H1 (cell line): ENCODE measurements around the gene ARHGAP6. TPM values are rescaled to one million over a fixed set of nuclear protein-coding genes. Genes with fewer than 3 reads are reported as not detected.

ENCODE experiments used
- CTCF ChIA-PET: fragments of 300-600 bp; sonication (Branson Sonifier 250); formaldehyde crosslinking; loops from one replicate; lab custom pipeline; 2021; ENCODE audit not compliant: partially characterized antibody; lab: Charles Lee
- POLR2A ChIA-PET: fragments of 300-600 bp; sonication (Branson Sonifier 250); formaldehyde crosslinking; loops from one replicate; lab custom pipeline; 2021; ENCODE audit warnings: inconsistent platforms; ENCODE audit not compliant: partially characterized antibody; lab: Charles Lee
- DNase-seq, 2 experiments: peaks; one replicate each; pipeline versions ENCODE4 v3.0.0 to v3.0.0-alpha.2; 2010 to 2022; ENCODE audit warnings: low spot score in 2 of 2, low read depth in 1 of 2, mixed read lengths in 1 of 2
- FAIRE-seq: peaks from 2 replicates; lab custom pipeline; 2011; peaks lifted over from hg19 to GRCh38; lab: Jason Lieb, UNC
- H2AFZ ChIP-seq: 2 replicates; pipeline ENCODE4 v1.8.1; 2012; ENCODE audit warnings: low read length, inconsistent platforms
- H2AK5ac ChIP-seq: 2 replicates; pipeline ENCODE4 v1.6.1; 2013; ENCODE audit warnings: low read depth, low read length
- H2BK120ac ChIP-seq: replicated peaks from 2 replicates; pipeline ENCODE3; 2013; ENCODE audit warnings: low read depth, low read length, inconsistent platforms
- H2BK12ac ChIP-seq: 2 replicates; pipeline ENCODE4 v1.6.1; 2013; ENCODE audit warnings: low read depth, low read length
- H2BK15ac ChIP-seq: 2 replicates; pipeline ENCODE4 v1.6.1; 2013; ENCODE audit warnings: low read length
- H2BK20ac ChIP-seq: 2 replicates; pipeline ENCODE4 v1.6.1; 2013; ENCODE audit warnings: low read length
- H2BK5ac ChIP-seq: 2 replicates; pipeline ENCODE4 v1.6.1; 2013; ENCODE audit warnings: low read depth, low read length
- H3K14ac ChIP-seq: 2 replicates; pipeline ENCODE4 v1.6.1; 2013; ENCODE audit warnings: inconsistent platforms; ENCODE audit not compliant: insufficient read length
- H3K18ac ChIP-seq: 2 replicates; pipeline ENCODE4 v1.6.1; 2013; ENCODE audit warnings: low read length; ENCODE audit errors: extremely low read depth
- H3K23ac ChIP-seq: 2 replicates; pipeline ENCODE4 v1.6.1; 2013; ENCODE audit warnings: inconsistent platforms; ENCODE audit not compliant: insufficient read length
- H3K23me2 ChIP-seq: 2 replicates; pipeline ENCODE4 v1.6.1; 2013; ENCODE audit warnings: low read depth, low read length
- H3K27ac ChIP-seq: 2 replicates; pipeline ENCODE4 v1.6.1; 2011; ENCODE audit warnings: low read depth, low read length, inconsistent platforms
- H3K27me3 ChIP-seq, 4 experiments: replicated peaks in 1 of 4; 1 replicate in 1 of 4; 2 replicates in 3 of 4; pipeline versions ENCODE4 v1.6.1 to v1.8.1; 2011 to 2013; ENCODE audit warnings: low read length in 3 of 4, mild to moderate bottlenecking in 3 of 4, inconsistent platforms in 2 of 4, mixed read lengths in 2 of 4, moderate library complexity in 1 of 4; ENCODE audit not compliant: control insufficient read depth in 3 of 4, insufficient read depth in 3 of 4; ENCODE audit errors: extremely low read depth in 1 of 4
- H3K36me3 ChIP-seq, 4 experiments: 2 replicates each; pipeline versions ENCODE4 v1.6.1 to v1.8.1; 2011 to 2013; ENCODE audit warnings: mild to moderate bottlenecking in 4 of 4, low read length in 3 of 4, moderate library complexity in 2 of 4, control low read depth in 1 of 4, inconsistent platforms in 1 of 4; ENCODE audit not compliant: insufficient read depth in 4 of 4, control insufficient read depth in 2 of 4
- H3K4ac ChIP-seq: replicated peaks from 2 replicates; pipeline ENCODE3; 2013; ENCODE audit warnings: low read length, low read depth, mixed read lengths, inconsistent platforms; ENCODE audit not compliant: insufficient read length
- H3K4me1 ChIP-seq, 4 experiments: replicated peaks in 1 of 4; 1 replicate in 1 of 4; 2 replicates in 3 of 4; pipeline versions ENCODE4 v1.6.1 to v1.8.1; 2011 to 2013; ENCODE audit warnings: low read length in 3 of 4, inconsistent platforms in 2 of 4, mixed read lengths in 1 of 4; ENCODE audit not compliant: insufficient read depth in 4 of 4, control insufficient read depth in 3 of 4
- H3K4me2 ChIP-seq, 2 experiments: 2 replicates each; pipeline versions ENCODE4 v1.6.1 to v1.8.1; 2011 to 2013; ENCODE audit warnings: low read depth in 2 of 2, low read length in 2 of 2, control low read depth in 1 of 2, inconsistent platforms in 1 of 2, mild to moderate bottlenecking in 1 of 2; ENCODE audit not compliant: insufficient read depth in 1 of 2
- H3K4me3 ChIP-seq, 4 experiments: fragments of 200-600, 300-600 bp in 1 of 4; sonication (generic), shearing (Covaris generic), sonication (Bioruptor Twin) in 1 of 4; 2 replicates each; pipeline versions ENCODE4 v1.5.1 to v1.8.1; 2011 to 2016; ENCODE audit warnings: low read length in 4 of 4, low read depth in 3 of 4, control low read depth in 2 of 4, inconsistent platforms in 2 of 4, mild to moderate bottlenecking in 2 of 4, mixed read lengths in 1 of 4, moderate library complexity in 1 of 4; ENCODE audit not compliant: insufficient read depth in 2 of 4; ENCODE audit errors: extremely low read depth in 1 of 4
- H3K56ac ChIP-seq: replicated peaks from 2 replicates; pipeline ENCODE3; 2013; ENCODE audit warnings: low read depth, mild to moderate bottlenecking, mixed read lengths, low read length, inconsistent platforms; ENCODE audit not compliant: insufficient read length
- H3K79me1 ChIP-seq: 2 replicates; pipeline ENCODE4 v1.6.1; 2013; ENCODE audit warnings: low read depth, low read length, control low read depth
- H3K79me2 ChIP-seq, 2 experiments: 2 replicates each; pipeline versions ENCODE4 v1.6.1 to v1.8.1; 2012 to 2013; ENCODE audit warnings: low read length in 2 of 2, mild to moderate bottlenecking in 2 of 2, inconsistent platforms in 1 of 2; ENCODE audit not compliant: insufficient read depth in 2 of 2, control insufficient read depth in 1 of 2
- H3K9ac ChIP-seq, 4 experiments: replicated peaks in 1 of 4; 1 replicate in 1 of 4; 2 replicates in 3 of 4; pipeline versions ENCODE4 v1.6.1 to v1.8.1; 2011 to 2013; ENCODE audit warnings: low read depth in 3 of 4, low read length in 3 of 4, control low read depth in 2 of 4, mild to moderate bottlenecking in 2 of 4, moderate library complexity in 2 of 4, inconsistent platforms in 1 of 4; ENCODE audit errors: extremely low read depth in 1 of 4
- H3K9me3 ChIP-seq, 2 experiments: 2 replicates each; pipeline versions ENCODE4 v1.6.1 to v1.8.1; 2012 to 2013; ENCODE audit warnings: mild to moderate bottlenecking in 2 of 2, moderate library complexity in 2 of 2, control low read depth in 1 of 2, inconsistent platforms in 1 of 2, low read depth in 1 of 2, low read length in 1 of 2, mixed read lengths in 1 of 2; ENCODE audit not compliant: insufficient read depth in 2 of 2
- H4K20me1 ChIP-seq, 2 experiments: replicated peaks in 1 of 2; 2 replicates each; pipeline versions ENCODE3 to v1.8.1; 2011 to 2013; ENCODE audit warnings: inconsistent platforms in 2 of 2, low read length in 2 of 2, mild to moderate bottlenecking in 1 of 2; ENCODE audit not compliant: insufficient read depth in 2 of 2, control insufficient read depth in 1 of 2
- H4K5ac ChIP-seq: 2 replicates; pipeline ENCODE4 v1.6.1; 2013; ENCODE audit warnings: low read length, low read depth, mixed read lengths, inconsistent platforms; ENCODE audit not compliant: insufficient read length
- H4K8ac ChIP-seq: 2 replicates; pipeline ENCODE4 v1.8.0; 2013; ENCODE audit warnings: mild to moderate bottlenecking, moderate library complexity, low read length, inconsistent platforms; ENCODE audit not compliant: insufficient read depth; ENCODE audit errors: extremely low read depth
- H4K91ac ChIP-seq: replicated peaks from 2 replicates; pipeline ENCODE3; 2013; ENCODE audit warnings: low read length, mixed read lengths, inconsistent platforms; ENCODE audit not compliant: insufficient read length
- ASH2L ChIP-seq: fragments of 200-600, 300-600 bp; sonication (generic); IDR thresholded peaks from one replicate; pipeline ENCODE4 v1.7.1; 2017; ENCODE audit warnings: low read length
- BCL11A ChIP-seq, 2 experiments: IDR thresholded peaks; one replicate each; pipeline ENCODE4 v1.6.1; 2011; ENCODE audit warnings: low read depth in 2 of 2, low read length in 2 of 2, mild to moderate bottlenecking in 2 of 2
- CBX5 ChIP-seq: fragments of 300-800, 300-1000 bp; sonication (generic); IDR thresholded peaks from 2 replicates; pipeline ENCODE4 v1.7.1; 2016; ENCODE audit warnings: antibody characterized with exemption, low read length, low read depth
- CEBPB ChIP-seq: IDR thresholded peaks from 2 replicates; pipeline ENCODE4 v1.6.1; 2012; ENCODE audit warnings: low read depth, low read length
- GABPA ChIP-seq: IDR thresholded peaks from 2 replicates; pipeline ENCODE4 v1.6.1; 2011; ENCODE audit warnings: mild to moderate bottlenecking, low read length, moderate library complexity, borderline replicate concordance; ENCODE audit not compliant: insufficient read depth
- GTF2F1 ChIP-seq: IDR thresholded peaks from 2 replicates; pipeline ENCODE4 v1.6.1; 2012; ENCODE audit warnings: low read depth, low read length, improper control_type of control experiment, borderline replicate concordance
- HDAC6 ChIP-seq: IDR thresholded peaks from one replicate; pipeline ENCODE4 v1.7.1; 2012; ENCODE audit warnings: low read depth, mild to moderate bottlenecking, inconsistent platforms, low read length, moderate library complexity
- RNF2 ChIP-seq: fragments of 200-900, 300-1000 bp; sonication (generic); IDR thresholded peaks from 2 replicates; pipeline ENCODE4 v1.7.1; 2016; ENCODE audit warnings: borderline replicate concordance, low read depth, mild to moderate bottlenecking, antibody characterized with exemption, low read length; ENCODE audit not compliant: poor library complexity, severe bottlenecking; ENCODE audit errors: missing control alignments
- SIRT6 ChIP-seq: IDR thresholded peaks from one replicate; pipeline ENCODE4 v1.7.1; 2012; ENCODE audit warnings: low read length, inconsistent platforms
- SUZ12 ChIP-seq: fragments of 200-600 bp; sonication (generic); IDR thresholded peaks from 2 replicates; pipeline ENCODE4 v1.6.1; 2012; ENCODE audit warnings: mild to moderate bottlenecking, inconsistent platforms, low read length, moderate library complexity, mixed read lengths
- polyA plus RNA-seq, 7 experiments: library from polyadenylated mRNA; depleted of rRNA in 3 of 7; stranded (reverse) in 5 of 7; unstranded in 2 of 7; fragments of >200 nt in 5 of 7; fragments of 200-250 nt in 2 of 7; gene quantifications; 1 replicate in 5 of 7; 2 replicates in 1 of 7; 4 replicates in 1 of 7; pipeline versions ENCODE4 v1.2.1 to v1.2.3, GENCODE V29; 2011 to 2013; ENCODE audit warnings: missing spikeins in 2 of 7, mixed read lengths in 2 of 7
- total RNA-seq: library from RNA; stranded (reverse); fragmentation: NEBNext Ultra II Directional; extraction: Animal tissue kit (Norgen Biotek cat#: 25700); gene quantifications from 2 replicates; pipeline ENCODE4 v1.2.1, GENCODE V29; 2021

Gene ARHGAP6
- total and polyA plus RNA-seq, 2 of the 8 experiments (the other 6 are each of a cell fraction or from before 2014, with no cell fraction given) = 0.35 to 0.82 TPM

DNA sequence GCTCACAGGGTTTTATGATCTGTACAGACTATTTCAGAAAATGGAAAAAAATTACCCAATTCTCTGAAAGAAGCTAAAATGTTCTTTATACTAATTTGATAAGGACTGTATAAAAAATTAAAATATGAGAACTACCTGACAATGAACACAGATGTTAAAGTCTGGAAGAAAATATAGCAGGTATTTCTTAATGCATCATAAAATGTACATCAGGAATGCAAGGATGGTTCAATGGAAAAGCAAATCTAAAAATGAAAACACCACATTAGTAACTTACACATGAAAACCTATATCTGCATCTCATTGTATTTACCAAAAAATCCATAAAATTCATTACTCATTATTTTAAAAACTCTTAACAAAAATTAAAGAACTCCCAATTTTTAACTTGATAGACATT lies 39.4 kb downstream of the ARHGAP6 start:
- no peak overlapping the region for H3K56ac ChIP-seq
- no peaks in the 10 kb centered on the region for H3K79me1 ChIP-seq
- H2BK15ac ChIP-seq = no peak overlapping the region
- no peak overlapping the region for H3K23ac ChIP-seq
- H3K4me3 ChIP-seq = no peak overlapping the region
- no peak overlapping the region for H4K91ac ChIP-seq
- no peak overlapping the region for H3K9ac ChIP-seq
- no peak overlapping the region for H3K4me2 ChIP-seq
- H2AK5ac ChIP-seq = no peak overlapping the region
- no peak overlapping the region for H2BK120ac ChIP-seq
- DNase-seq = no peak
- H3K27ac ChIP-seq = no peak overlapping the region
- no peak for FAIRE-seq
- H3K18ac ChIP-seq = no peak overlapping the region
- no peaks in the 10 kb centered on the region for H4K20me1 ChIP-seq
- H2BK12ac ChIP-seq = no peak overlapping the region
- POLR2A ChIA-PET = no interaction called here
- no peak overlapping the region for H2AFZ ChIP-seq
- CTCF ChIA-PET = no interaction called here
- no peaks in the 10 kb centered on the region for H3K79me2 ChIP-seq
- no peaks in the 10 kb centered on the region for H3K23me2 ChIP-seq
- no peak overlapping the region for H4K8ac ChIP-seq
- no peaks in the 10 kb centered on the region for H3K27me3 ChIP-seq
- TF ChIP-seq CBX5 (no peak), HDAC6 (no peak), GABPA (no peak), SIRT6 (no peak), GTF2F1 (no peak), CEBPB (no peak), RNF2 (no peak), BCL11A (IDR thresholded peaks at IDR 0.05; ENCODE audit: low read depth in 2 of 2, low read length in 2 of 2) (no peak), ASH2L (no peak), SUZ12 (no peak)
- no peak overlapping the region for H2BK5ac ChIP-seq
- no peak overlapping the region for H2BK20ac ChIP-seq
- no peaks in the 10 kb centered on the region for H3K36me3 ChIP-seq
- H3K4ac ChIP-seq = no peak overlapping the region
- no peak overlapping the region for H3K14ac ChIP-seq
- H3K4me1 ChIP-seq = no peaks in the 10 kb centered on the region
- no peak overlapping the region for H4K5ac ChIP-seq
- H3K9me3 ChIP-seq = no peaks in the 10 kb centered on the region
